ENCODE measurements around the gene COMMD6.

Gene COMMD6

GRCh38 chr13:75512253-75512652, 25.4 kb downstream of the COMMD6 start:
- H3K4me3 ChIP-seq (ENCODE audit: low read depth, low read length), result no peak overlapping the region
- no peak for TF ChIP-seq CTCF (IDR thresholded peaks at IDR 0.05; ENCODE audit: low read depth, low read length, missing control alignments)
- in situ Hi-C loops (cut with HindIII; ENCODE audit: low sequenced_read_pairs), result no loop called here
- no peak for DNase-seq (ENCODE audit: low read depth)

- H3K4me3 ChIP-seq (ENCODE audit: low read depth, low read length), result no peak overlapping the region
- in situ Hi-C loops (cut with HindIII; ENCODE audit: low sequenced_read_pairs), result no loop called here
- no peak for TF ChIP-seq CTCF (IDR thresholded peaks at IDR 0.05; ENCODE audit: low read depth, low read length, missing control alignments)
- DNase-seq (ENCODE audit: low read depth), result no peak
These were observed 26.5 kb downstream of the COMMD6 start for GRCh38 chr13:75511051-75511625.

- H3K4me3 ChIP-seq (ENCODE audit: low read depth, low read length), result no peak overlapping the region
- in situ Hi-C loops (cut with HindIII; ENCODE audit: low sequenced_read_pairs), result no loop called here
- DNase-seq (ENCODE audit: low read depth), result no peak
- no peak for TF ChIP-seq CTCF (IDR thresholded peaks at IDR 0.05; ENCODE audit: low read depth, low read length, missing control alignments)
These were observed 29.6 kb downstream of the COMMD6 start for GRCh38 chr13:75508002-75508548.

GRCh38 chr13:75507027-75508001, 30.3 kb downstream of the COMMD6 start:
- no peak for DNase-seq (ENCODE audit: low read depth)
- no peak overlapping the region for H3K4me3 ChIP-seq (ENCODE audit: low read depth, low read length)
- in situ Hi-C loops (cut with HindIII; ENCODE audit: low sequenced_read_pairs), result no loop called here
- no peak for TF ChIP-seq CTCF (IDR thresholded peaks at IDR 0.05; ENCODE audit: low read depth, low read length, missing control alignments)

GRCh38 chr13:75506018-75506417, 31.6 kb downstream of the COMMD6 start:
- in situ Hi-C loops (cut with HindIII; ENCODE audit: low sequenced_read_pairs), result no loop called here
- DNase-seq (ENCODE audit: low read depth), result no peak
- no peak overlapping the region for H3K4me3 ChIP-seq (ENCODE audit: low read depth, low read length)
- TF ChIP-seq CTCF (IDR thresholded peaks at IDR 0.05; ENCODE audit: low read depth, low read length, missing control alignments), result no peak

- H3K4me3 ChIP-seq (ENCODE audit: low read depth, low read length), result no peak overlapping the region
- no peak for TF ChIP-seq CTCF (IDR thresholded peaks at IDR 0.05; ENCODE audit: low read depth, low read length, missing control alignments)
- in situ Hi-C loops (cut with HindIII; ENCODE audit: low sequenced_read_pairs), result no loop called here
- DNase-seq (ENCODE audit: low read depth), result no peak
These were observed 32.3 kb downstream of the COMMD6 start for GRCh38 chr13:75505327-75505726.
